HG03135 (cell line): ENCODE measurements around the gene ELOVL6.
"Not testable (repeated sequence)": the region's sequence is repeated elsewhere in the genome, so short reads cannot be mapped to it uniquely, and the experiment has no call there.

ENCODE experiments used
- ATAC-seq: cut with Tn5 transposase; IDR thresholded peaks from one replicate; pipeline ENCODE4 v1.9.1; 2021; ENCODE audit warnings: mild to moderate bottlenecking, moderate library complexity; ENCODE audit not compliant: unreplicated experiment

ELOVL6 gene

GRCh38 chr4:110078148-110078547, 120.3 kb downstream of the ELOVL6 start:
- ATAC-seq, result not testable (repeated sequence)

DNA sequence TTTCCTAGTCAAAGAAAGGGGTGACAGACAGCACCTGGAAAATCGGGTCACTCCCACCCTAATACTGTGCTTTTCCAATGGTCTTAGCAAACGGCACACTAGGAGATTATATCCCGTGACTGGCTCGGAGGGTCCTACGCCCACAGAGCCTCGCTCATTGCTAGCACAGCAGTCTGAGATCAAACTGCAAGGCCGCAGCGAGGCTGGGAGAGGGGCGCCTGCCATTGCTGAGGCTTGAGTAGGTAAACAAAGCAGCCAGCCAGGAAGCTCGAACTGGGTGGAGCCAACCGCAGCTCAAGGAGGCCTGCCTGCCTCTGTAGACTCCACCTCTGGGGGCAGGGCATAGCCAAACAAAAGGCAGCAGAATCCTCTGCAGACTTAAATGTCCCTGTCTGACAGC, 121.6 kb downstream of the ELOVL6 start:
- ATAC-seq, result not testable (repeated sequence)

DNA sequence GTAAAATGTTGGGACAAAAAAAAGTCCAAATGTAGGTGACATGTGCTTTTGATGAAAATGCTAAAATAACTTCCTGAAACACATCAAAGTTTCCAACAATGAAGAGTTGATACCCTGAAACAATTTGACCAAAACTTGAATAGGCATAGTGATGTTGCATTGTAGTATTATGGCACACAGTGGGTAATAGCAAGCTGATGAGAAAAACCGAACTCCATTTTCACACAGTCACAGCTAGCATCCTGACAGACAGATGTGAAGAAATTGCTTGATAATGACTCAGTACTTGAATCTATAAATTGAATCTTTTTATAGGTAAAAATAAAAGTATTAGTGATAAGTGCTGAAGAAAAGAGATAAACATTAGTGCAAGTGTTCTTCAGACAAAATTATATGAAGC, 122.5 kb downstream of the ELOVL6 start:
- ATAC-seq, result no peak

DNA sequence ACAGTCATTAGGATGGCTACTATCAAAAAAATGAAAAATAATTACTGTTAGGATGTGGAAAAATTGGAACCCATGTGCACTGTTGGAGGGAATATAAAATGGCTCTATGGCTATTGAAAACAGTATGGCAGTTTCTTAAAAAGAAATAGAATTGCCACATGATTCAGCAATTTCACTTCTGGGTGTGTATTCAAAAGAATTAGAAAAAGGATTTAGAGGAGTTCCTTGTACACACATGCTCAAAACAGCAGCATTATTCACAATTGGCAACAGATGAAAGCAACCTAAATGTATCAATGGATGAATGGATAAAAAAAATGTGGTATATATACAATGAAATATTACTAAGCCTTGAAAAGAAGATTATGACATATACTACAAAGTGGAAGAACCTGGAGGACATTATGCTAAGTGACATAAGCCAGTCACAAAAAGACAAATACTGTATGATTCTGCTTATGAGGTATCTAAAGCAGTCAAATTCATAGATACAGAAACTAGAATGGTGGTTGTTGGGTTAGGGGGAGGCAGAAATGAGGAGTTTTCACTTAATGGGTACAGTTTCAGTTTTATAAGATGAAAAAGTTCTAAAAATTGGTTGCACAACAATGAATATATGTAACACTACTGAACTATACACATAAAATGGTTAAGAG, 123.2 kb downstream of the ELOVL6 start:
- ATAC-seq, result no peak

GRCh38 chr4:110074570-110074969, 123.8 kb downstream of the ELOVL6 start:
- no peak for ATAC-seq

DNA sequence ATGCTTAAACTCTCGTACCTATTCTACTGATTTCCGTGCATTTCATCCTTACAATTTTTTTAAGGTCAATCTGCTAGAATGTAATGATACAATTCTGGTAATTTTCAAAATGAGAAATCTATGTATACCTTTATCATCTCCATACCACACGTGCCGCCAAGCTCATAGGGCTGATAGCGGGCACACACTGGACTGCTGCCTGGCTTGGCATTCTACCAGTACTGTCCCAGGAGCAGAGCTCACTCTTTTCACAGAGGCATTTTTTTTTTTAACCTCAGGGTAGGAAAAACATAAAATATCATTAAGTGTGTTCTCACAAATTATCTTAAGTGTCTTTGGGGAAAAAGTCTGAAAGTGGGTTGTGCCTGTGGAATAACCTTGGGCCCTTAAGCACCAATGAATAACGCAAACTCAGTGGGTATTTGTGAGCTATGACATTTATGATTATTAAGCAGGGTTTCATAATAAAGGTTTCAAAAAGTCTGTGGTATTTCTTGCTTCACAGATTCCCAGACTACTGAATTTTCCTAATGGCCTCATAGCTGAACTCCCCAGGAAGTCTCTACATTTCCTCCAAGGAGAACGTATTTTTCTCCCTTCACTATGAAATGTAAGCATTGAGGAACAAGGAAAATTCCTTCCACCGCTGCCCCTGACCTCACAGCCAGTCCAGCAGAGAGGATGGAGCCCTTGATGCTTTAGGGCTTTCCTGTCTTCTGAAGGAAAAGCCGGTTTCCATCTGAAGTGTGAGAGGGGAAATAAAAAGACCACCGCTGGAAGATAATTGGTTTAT, 125.2 kb downstream of the ELOVL6 start:
- no peak for ATAC-seq

DNA sequence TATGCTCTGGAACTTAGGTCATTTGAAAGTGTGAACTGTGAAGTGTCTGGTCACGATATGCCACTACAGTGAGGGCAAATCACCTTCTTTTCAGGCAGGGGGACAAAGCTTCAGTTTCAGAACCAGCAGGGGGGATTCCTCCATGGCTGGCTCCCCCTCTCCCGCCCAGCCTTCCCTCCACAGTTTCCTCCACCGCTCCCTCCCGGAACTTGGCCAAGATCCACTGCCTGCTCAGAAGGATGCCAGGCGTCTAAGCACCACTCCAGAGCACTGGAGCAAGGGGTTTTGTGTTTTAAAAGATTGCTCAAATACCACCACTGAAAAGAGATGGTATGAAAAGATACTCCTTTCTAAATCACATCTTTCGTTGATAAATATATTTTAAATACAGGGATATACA, 126.9 kb downstream of the ELOVL6 start:
- no peak for ATAC-seq

DNA sequence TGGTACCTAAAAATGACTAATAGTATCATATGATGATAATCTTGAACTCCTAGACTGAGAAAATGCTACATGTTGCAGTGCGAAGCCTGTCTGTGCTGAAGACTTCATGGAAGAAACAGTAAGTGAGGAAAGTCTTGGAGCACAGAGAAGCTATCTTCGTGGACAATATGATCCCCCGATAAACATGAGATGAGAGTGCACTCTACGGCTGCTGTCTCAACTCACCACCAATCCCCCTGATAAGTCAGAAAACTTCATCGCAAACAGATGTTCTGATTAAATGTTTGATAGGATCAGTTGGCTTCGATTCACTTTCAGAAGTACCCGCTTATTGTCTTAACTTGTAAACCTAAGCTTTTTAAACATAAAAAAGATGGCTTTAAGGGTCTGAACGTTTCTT, 130.2 kb downstream of the ELOVL6 start:
- no peak for ATAC-seq

GRCh38 chr4:110064934-110065333, 133.5 kb downstream of the ELOVL6 start:
- no peak for ATAC-seq

DNA sequence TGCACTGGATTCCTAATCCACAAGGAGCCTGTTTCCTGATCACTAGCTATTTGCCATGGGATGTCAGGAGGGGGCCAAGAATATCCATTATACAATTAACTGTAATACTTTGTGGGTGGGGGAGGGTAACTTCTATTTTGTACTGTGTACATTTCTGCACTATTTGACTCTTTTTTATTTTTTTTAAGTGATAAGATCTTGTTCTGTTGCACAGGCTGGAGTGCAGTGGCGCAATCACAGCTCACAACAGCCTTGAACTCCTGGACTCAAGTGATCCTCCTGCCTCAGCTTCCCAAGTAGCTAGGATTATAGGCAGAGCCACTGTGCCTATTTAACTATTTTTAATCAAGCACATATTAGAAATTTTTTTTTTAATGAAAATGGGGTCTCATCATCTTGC, 134.1 kb downstream of the ELOVL6 start:
- ATAC-seq, result no peak

GRCh38 chr4:110062166-110062565, 136.2 kb downstream of the ELOVL6 start:
- no peak for ATAC-seq

DNA sequence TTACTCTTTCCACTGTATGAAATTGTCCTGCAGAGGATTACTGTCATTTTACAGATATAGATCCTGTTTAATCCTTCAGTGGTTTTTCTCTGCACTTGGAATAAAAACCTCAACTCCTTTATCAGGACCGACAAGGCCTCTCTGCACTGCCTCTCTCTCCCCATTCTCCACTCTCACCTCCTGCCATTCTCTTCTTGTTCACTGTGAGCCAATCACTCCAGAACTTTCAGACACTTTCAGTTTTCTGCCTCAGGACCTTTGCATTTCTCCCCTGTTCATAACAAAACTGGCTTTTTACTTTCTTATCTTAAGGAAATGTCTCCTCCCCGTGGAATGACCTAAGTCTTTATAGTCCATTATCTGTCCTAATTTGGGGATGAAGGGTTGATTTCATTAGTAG, 137.3 kb downstream of the ELOVL6 start:
- no peak for ATAC-seq

DNA sequence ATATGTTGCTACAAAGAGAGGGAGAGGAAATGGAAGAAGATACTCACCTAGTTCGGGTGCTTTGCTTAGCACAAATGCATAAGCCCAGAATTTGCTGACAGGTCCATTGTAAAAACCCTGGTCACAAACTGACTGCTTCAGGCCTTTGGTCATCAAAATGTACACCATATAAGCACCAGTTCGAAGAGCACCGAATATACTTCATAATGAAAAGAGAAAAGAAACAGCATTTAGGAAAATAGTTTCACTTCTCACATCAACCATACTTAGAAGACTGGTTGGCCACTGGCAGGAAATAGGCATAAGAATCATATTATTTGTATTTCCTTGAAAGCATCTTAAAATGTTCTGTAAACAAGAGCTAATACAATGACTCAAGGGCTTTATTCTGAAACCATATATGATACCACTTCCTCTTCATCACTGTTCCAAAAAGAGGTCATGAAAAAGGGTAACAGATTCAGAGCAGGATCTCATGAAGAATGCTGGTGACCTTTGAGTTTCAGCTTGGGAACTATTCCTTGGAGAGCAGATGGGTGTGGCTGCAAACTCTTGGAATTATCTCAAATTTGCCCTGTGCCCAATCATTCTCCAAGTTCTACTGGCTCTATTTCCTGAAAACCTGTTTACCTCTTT, 138.7 kb downstream of the ELOVL6 start:
- peak; percentile 82 for ATAC-seq

GRCh38 chr4:110058677-110059076, 139.7 kb downstream of the ELOVL6 start:
- no peak for ATAC-seq

DNA sequence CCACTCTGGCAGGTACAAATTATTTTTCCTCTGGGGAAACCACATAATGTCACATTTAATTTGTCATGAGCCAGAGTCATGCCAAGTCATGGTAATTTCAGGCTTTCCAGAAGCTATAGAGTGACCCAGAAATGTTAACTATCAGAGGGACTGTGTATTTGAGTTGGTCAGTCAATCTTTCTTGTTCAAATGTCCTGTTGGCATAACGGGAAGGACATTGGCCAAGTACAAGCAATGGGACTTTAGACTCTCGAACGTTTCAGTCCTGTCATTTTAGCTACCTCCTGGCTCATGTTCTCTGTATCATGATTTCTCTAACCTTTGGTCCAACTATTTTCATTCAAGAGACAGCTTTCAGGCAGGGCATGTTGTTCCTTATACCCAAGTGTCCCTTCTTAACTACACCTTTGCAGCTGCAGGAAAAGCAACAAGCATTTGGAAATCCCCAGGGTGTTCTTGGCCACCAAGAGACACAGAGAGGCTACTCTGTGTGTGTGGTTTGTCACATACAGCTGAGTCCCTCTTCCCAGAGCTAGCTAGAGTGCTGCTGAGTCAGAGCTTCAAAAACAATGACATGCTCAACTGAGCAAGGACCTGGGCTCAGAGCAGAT, 143.2 kb downstream of the ELOVL6 start:
- peak; percentile 65 for ATAC-seq

DNA sequence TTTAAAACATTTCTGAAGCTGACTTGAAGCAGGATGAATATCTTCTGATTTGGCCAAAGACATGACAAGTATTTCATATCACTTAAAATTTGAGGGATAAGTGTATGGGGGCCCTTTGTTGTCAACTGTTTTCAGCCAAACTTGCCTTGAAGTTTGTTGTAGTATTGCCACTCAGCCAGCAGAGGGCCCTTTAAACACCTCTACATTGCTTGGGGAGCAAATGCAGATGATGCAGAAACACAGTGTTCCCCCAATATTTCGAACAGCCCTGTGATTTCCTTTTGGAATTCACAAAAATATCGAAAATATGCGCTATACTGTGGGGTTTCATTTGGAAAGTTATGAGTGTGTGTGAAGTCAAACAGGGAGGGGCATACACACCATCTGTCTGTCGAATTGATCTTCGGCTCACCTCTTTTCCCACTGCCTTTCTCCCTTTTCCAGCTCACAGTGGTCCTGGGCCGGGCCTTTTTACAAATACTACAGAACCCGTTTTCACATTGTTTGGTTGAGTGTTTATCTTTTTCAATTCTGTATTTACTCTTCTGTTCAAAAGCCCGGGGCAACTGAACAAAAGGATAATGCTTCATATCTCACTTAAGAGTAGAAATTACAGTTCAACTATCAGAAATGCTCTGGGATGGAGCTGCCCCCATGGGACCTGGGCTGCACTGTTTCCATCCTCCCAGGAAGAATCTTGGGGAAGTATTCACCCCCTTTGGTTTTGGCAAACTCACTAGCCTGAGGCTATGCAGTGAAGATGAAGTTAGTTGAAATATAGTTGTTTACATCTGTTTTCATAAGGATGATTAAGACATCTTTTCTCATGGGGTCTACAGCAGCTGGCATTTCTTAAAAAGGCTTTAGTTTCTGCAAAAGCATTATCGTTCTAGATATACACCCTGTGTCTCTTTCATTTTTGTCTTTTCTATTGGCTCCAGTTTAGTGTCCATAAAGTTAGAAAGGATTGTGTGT, 148.2 kb downstream of the ELOVL6 start:
- peak; percentile 70 for ATAC-seq

GRCh38 chr4:110046588-110047049, 151.8 kb downstream of the ELOVL6 start:
- ATAC-seq, result no peak

- no peak for ATAC-seq
These were observed 155.6 kb downstream of the ELOVL6 start for GRCh38 chr4:110042545-110043517.

DNA sequence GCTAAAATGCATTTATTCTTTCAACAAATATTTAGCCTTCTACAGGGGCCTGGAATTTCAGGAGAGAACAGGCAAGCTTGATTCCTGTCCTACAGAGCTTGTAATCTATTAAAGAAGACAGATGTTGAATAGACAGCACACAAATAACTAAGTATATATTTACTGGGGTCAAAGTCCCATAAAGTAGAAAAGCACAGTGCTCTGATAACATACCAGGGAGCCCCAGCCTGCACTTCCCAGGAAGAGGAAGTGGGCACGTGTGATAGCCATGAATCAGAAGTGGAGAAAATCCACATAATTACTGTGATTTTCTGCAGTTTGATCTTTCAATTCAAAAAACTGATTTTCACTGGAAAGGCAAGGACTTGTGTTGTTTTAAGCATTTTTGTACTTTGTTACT, 156.7 kb downstream of the ELOVL6 start:
- no peak for ATAC-seq
